ENCODE data around the gene ZDHHC17.

ZDHHC17 gene

DNA sequence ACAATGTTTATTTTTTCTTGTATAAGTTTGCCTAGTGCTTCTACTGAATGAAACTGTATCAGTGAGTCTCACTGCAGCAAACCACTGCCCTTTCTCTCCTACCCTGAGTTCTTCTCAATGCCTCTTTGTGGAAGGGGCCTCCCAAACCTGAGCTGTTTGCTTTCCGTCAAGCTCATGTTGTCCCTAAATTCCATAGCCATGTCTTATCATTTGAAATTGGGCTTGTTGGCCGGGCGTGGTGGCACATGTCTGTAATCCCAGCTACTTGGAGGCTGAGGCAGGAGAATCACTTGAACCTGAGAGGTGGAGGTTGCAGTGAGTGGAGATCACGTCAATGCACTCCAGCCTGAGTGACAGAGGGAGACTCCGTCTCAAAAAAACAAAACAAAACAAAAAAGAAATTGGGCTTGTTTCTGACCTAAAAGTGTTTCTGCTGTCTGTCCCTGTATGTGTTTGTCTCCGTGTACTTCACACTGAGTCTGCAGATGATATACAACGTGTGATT is 116.7 kb downstream of the ZDHHC17 start:
- DNase-seq, result no peak
- Histone ChIP-seq H3K4me2 (ENCODE audit: low read length, poor library complexity, severe bottlenecking) (no peak overlapping the region), H4K91ac (ENCODE audit: low read length) (no peak overlapping the region), H3K4me1 (ENCODE audit: control insufficient read depth, insufficient read depth, low read depth, low read length) (peaks cover 5% of the 10 kb centered on the region), H2AK5ac (ENCODE audit: low read length, severe bottlenecking) (no peak overlapping the region), H3K18ac (ENCODE audit: low read depth in 1 of 2, low read length in 2 of 2) (peak overlapping the region in 1 of 2 experiments; percentile 42), H2AFZ (ENCODE audit: low read depth, low read length) (no peak overlapping the region), H2BK120ac (ENCODE audit: low read depth, low read length) (no peak overlapping the region), H3K23ac (ENCODE audit: low read length in 2 of 2) (no peak overlapping the region), H3K4me3 (ENCODE audit: insufficient read depth in 1 of 2, low read depth in 1 of 2, low read length in 2 of 2) (no peak overlapping the region), H3K14ac (ENCODE audit: low read length in 2 of 2) (no peak overlapping the region), H3K36me3 (ENCODE audit: control insufficient read depth in 1 of 2, insufficient read depth in 2 of 2, low read depth in 1 of 2, low read length in 2 of 2) (no peaks in the 10 kb centered on the region), H3K27me3 (ENCODE audit: control insufficient read depth in 1 of 2, insufficient read depth in 1 of 2, low read length in 2 of 2) (no peaks in the 10 kb centered on the region), H2BK15ac (ENCODE audit: low read depth, poor library complexity, severe bottlenecking) (no peak overlapping the region), H4K8ac (ENCODE audit: low read length) (no peak overlapping the region), H3K4ac (ENCODE audit: low read depth in 1 of 2, low read length in 2 of 2) (peak overlapping the region in 1 of 2 experiments; percentile 54), H3K9me3 (ENCODE audit: control insufficient read depth, low read length) (no peaks in the 10 kb centered on the region), H3K79me1 (replicated peaks; ENCODE audit: low read length, poor library complexity, severe bottlenecking) (peaks cover 14% of the 10 kb centered on the region), H3K9ac (ENCODE audit: low read length) (no peak overlapping the region), H2BK12ac (ENCODE audit: low read length in 2 of 2) (peak overlapping the region in 1 of 2 experiments; percentile 63), H2BK5ac (ENCODE audit: low read depth, low read length, poor library complexity, severe bottlenecking) (no peak overlapping the region), H3K27ac (ENCODE audit: low read length, poor library complexity, severe bottlenecking) (no peak overlapping the region)
- WGBS, result 89% methylated on average over 4 of the region's 7 CpGs

DNA sequence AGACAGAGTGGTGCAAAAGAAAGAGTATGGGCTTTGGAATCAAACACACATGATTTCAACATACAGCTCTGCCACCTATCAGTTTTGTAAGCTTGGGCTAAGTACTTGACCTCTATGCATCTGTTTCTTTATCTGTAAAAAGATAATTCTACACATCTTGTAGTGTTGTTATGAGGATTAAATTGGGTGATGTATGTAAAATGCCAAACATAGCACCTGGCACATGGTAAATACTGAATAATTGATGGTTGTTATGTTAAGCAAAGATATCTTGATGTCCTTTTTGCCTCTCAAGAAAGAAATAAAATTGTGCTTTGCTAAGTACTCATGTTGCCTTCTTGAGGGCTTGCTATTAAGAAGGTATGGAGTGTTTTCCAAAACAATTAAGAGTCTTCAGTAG is 117.2 kb downstream of the ZDHHC17 start:
- H3K27me3 ChIP-seq (ENCODE audit: control insufficient read depth in 1 of 2, insufficient read depth in 1 of 2, low read length in 2 of 2), result no peaks in the 10 kb centered on the region
- H3K27ac ChIP-seq (ENCODE audit: low read length, poor library complexity, severe bottlenecking), result no peak overlapping the region
- no peak overlapping the region for H2BK15ac ChIP-seq (ENCODE audit: low read depth, poor library complexity, severe bottlenecking)
- no peak overlapping the region for H3K4me2 ChIP-seq (ENCODE audit: low read length, poor library complexity, severe bottlenecking)
- no peak overlapping the region for H2BK120ac ChIP-seq (ENCODE audit: low read depth, low read length)
- peaks cover 14% of the 10 kb centered on the region for H3K79me1 ChIP-seq (replicated peaks; ENCODE audit: low read length, poor library complexity, severe bottlenecking)
- H2AFZ ChIP-seq (ENCODE audit: low read depth, low read length), result no peak overlapping the region
- H3K18ac ChIP-seq (ENCODE audit: low read depth in 1 of 2, low read length in 2 of 2), result no peak overlapping the region
- H3K4me3 ChIP-seq (ENCODE audit: insufficient read depth in 1 of 2, low read depth in 1 of 2, low read length in 2 of 2), result no peak overlapping the region
- H2AK5ac ChIP-seq (ENCODE audit: low read length, severe bottlenecking), result no peak overlapping the region
- no peak overlapping the region for H2BK5ac ChIP-seq (ENCODE audit: low read depth, low read length, poor library complexity, severe bottlenecking)
- no peak overlapping the region for H3K9ac ChIP-seq (ENCODE audit: low read length)
- H3K4me1 ChIP-seq (ENCODE audit: control insufficient read depth, insufficient read depth, low read depth, low read length), result peaks cover 5% of the 10 kb centered on the region
- no peaks in the 10 kb centered on the region for H3K36me3 ChIP-seq (ENCODE audit: control insufficient read depth in 1 of 2, insufficient read depth in 2 of 2, low read depth in 1 of 2, low read length in 2 of 2)
- no peak overlapping the region for H3K4ac ChIP-seq (ENCODE audit: low read depth in 1 of 2, low read length in 2 of 2)
- no peak overlapping the region for H4K91ac ChIP-seq (ENCODE audit: low read length)
- no peaks in the 10 kb centered on the region for H3K9me3 ChIP-seq (ENCODE audit: control insufficient read depth, low read length)
- no peak overlapping the region for H2BK12ac ChIP-seq (ENCODE audit: low read length in 2 of 2)
- no peak overlapping the region for H3K14ac ChIP-seq (ENCODE audit: low read length in 2 of 2)
- no peak overlapping the region for H4K8ac ChIP-seq (ENCODE audit: low read length)
- no peak for DNase-seq
- H3K23ac ChIP-seq (ENCODE audit: low read length in 2 of 2), result no peak overlapping the region

DNA sequence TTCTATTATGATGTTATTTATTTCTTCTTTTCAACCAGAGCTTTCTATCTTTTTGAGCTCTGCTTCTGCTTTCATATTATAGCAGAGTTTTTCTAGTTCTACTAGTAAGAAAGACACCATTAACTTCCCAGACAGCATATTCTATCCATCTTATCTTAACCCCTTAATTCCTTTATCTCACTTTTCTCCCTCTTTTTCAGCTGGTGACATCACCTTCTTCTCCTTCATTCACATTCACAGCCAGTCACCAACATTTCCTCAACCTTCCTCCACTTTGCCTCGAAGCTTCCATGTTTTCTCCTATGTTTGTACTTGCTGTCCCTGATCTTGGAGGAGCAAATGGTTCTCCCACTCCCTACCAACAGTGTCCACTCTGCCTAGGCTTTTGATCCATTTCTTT is 118.5 kb downstream of the ZDHHC17 start:
- 95% methylated on average over 1 of the region's 1 CpG for WGBS
- no peak overlapping the region for H3K14ac ChIP-seq (ENCODE audit: low read length in 2 of 2)
- no peak overlapping the region for H2BK120ac ChIP-seq (ENCODE audit: low read depth, low read length)
- H3K4me1 ChIP-seq (ENCODE audit: control insufficient read depth, insufficient read depth, low read depth, low read length), result peaks cover 5% of the 10 kb centered on the region
- H3K4me2 ChIP-seq (ENCODE audit: low read length, poor library complexity, severe bottlenecking), result no peak overlapping the region
- no peak overlapping the region for H3K27ac ChIP-seq (ENCODE audit: low read length, poor library complexity, severe bottlenecking)
- H2BK15ac ChIP-seq (ENCODE audit: low read depth, poor library complexity, severe bottlenecking), result no peak overlapping the region
- H3K4me3 ChIP-seq (ENCODE audit: insufficient read depth in 1 of 2, low read depth in 1 of 2, low read length in 2 of 2), result no peak overlapping the region
- no peaks in the 10 kb centered on the region for H3K9me3 ChIP-seq (ENCODE audit: control insufficient read depth, low read length)
- H3K79me1 ChIP-seq (replicated peaks; ENCODE audit: low read length, poor library complexity, severe bottlenecking), result peaks cover 7% of the 10 kb centered on the region
- H3K4ac ChIP-seq (ENCODE audit: low read depth in 1 of 2, low read length in 2 of 2), result no peak overlapping the region
- no peak for DNase-seq
- peak overlapping the region; percentile 27 for H4K91ac ChIP-seq (ENCODE audit: low read length)
- H2BK12ac ChIP-seq (ENCODE audit: low read length in 2 of 2), result peak overlapping the region in 1 of 2 experiments; percentile 3
- no peak overlapping the region for H3K9ac ChIP-seq (ENCODE audit: low read length)
- H2BK5ac ChIP-seq (ENCODE audit: low read depth, low read length, poor library complexity, severe bottlenecking), result no peak overlapping the region
- H4K8ac ChIP-seq (ENCODE audit: low read length), result no peak overlapping the region
- no peak overlapping the region for H3K23ac ChIP-seq (ENCODE audit: low read length in 2 of 2)
- H3K36me3 ChIP-seq (ENCODE audit: control insufficient read depth in 1 of 2, insufficient read depth in 2 of 2, low read depth in 1 of 2, low read length in 2 of 2), result no peaks in the 10 kb centered on the region
- no peak overlapping the region for H2AFZ ChIP-seq (ENCODE audit: low read depth, low read length)
- H3K18ac ChIP-seq (ENCODE audit: low read depth in 1 of 2, low read length in 2 of 2), result no peak overlapping the region
- H3K27me3 ChIP-seq (ENCODE audit: control insufficient read depth in 1 of 2, insufficient read depth in 1 of 2, low read length in 2 of 2), result no peaks in the 10 kb centered on the region
- no peak overlapping the region for H2AK5ac ChIP-seq (ENCODE audit: low read length, severe bottlenecking)

DNA sequence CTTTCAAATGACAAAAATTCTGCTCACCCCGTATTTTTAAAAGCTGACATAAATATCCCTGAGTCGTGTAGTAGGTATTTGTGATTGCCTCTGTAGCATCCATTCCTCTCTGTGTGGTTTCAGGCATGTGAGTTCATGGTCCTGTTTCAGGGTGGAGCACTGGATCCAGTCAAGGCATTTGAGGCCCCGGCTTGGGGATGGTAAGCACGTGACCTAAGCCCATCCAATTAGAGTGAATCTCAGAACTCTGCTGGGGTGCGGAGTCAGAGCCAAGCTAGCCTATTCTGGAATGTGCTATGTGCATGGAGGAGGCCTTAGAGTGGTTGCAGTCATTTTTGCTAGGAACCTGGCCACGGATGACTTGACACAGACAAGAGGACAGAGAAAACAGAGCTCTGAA is 119.2 kb downstream of the ZDHHC17 start:
- no peak overlapping the region for H3K4me3 ChIP-seq (ENCODE audit: insufficient read depth in 1 of 2, low read depth in 1 of 2, low read length in 2 of 2)
- H2AFZ ChIP-seq (ENCODE audit: low read depth, low read length), result no peak overlapping the region
- H2BK120ac ChIP-seq (ENCODE audit: low read depth, low read length), result no peak overlapping the region
- no peaks in the 10 kb centered on the region for H3K9me3 ChIP-seq (ENCODE audit: control insufficient read depth, low read length)
- no peaks in the 10 kb centered on the region for H3K27me3 ChIP-seq (ENCODE audit: control insufficient read depth in 1 of 2, insufficient read depth in 1 of 2, low read length in 2 of 2)
- H3K4me2 ChIP-seq (ENCODE audit: low read length, poor library complexity, severe bottlenecking), result no peak overlapping the region
- no peak overlapping the region for H3K9ac ChIP-seq (ENCODE audit: low read length)
- no peak overlapping the region for H3K18ac ChIP-seq (ENCODE audit: low read depth in 1 of 2, low read length in 2 of 2)
- peaks cover 5% of the 10 kb centered on the region for H3K79me1 ChIP-seq (replicated peaks; ENCODE audit: low read length, poor library complexity, severe bottlenecking)
- H2BK15ac ChIP-seq (ENCODE audit: low read depth, poor library complexity, severe bottlenecking), result no peak overlapping the region
- H4K91ac ChIP-seq (ENCODE audit: low read length), result no peak overlapping the region
- H2BK12ac ChIP-seq (ENCODE audit: low read length in 2 of 2), result no peak overlapping the region
- H3K4ac ChIP-seq (ENCODE audit: low read depth in 1 of 2, low read length in 2 of 2), result no peak overlapping the region
- no peak overlapping the region for H2AK5ac ChIP-seq (ENCODE audit: low read length, severe bottlenecking)
- H2BK5ac ChIP-seq (ENCODE audit: low read depth, low read length, poor library complexity, severe bottlenecking), result no peak overlapping the region
- no peaks in the 10 kb centered on the region for H3K36me3 ChIP-seq (ENCODE audit: control insufficient read depth in 1 of 2, insufficient read depth in 2 of 2, low read depth in 1 of 2, low read length in 2 of 2)
- no peak overlapping the region for H3K27ac ChIP-seq (ENCODE audit: low read length, poor library complexity, severe bottlenecking)
- no peak overlapping the region for H3K14ac ChIP-seq (ENCODE audit: low read length in 2 of 2)
- peaks cover 5% of the 10 kb centered on the region for H3K4me1 ChIP-seq (ENCODE audit: control insufficient read depth, insufficient read depth, low read depth, low read length)
- H4K8ac ChIP-seq (ENCODE audit: low read length), result no peak overlapping the region
- 57% methylated on average over 6 of the region's 6 CpGs for WGBS
- DNase-seq, result peak; percentile 28
- no peak overlapping the region for H3K23ac ChIP-seq (ENCODE audit: low read length in 2 of 2)
